ENCODE results near the gene MAN1C1.
"Not testable (repeated sequence)": the region's sequence is repeated elsewhere in the genome, so short reads cannot be mapped to it uniquely, and the experiment has no call there.

Gene MAN1C1

DNA sequence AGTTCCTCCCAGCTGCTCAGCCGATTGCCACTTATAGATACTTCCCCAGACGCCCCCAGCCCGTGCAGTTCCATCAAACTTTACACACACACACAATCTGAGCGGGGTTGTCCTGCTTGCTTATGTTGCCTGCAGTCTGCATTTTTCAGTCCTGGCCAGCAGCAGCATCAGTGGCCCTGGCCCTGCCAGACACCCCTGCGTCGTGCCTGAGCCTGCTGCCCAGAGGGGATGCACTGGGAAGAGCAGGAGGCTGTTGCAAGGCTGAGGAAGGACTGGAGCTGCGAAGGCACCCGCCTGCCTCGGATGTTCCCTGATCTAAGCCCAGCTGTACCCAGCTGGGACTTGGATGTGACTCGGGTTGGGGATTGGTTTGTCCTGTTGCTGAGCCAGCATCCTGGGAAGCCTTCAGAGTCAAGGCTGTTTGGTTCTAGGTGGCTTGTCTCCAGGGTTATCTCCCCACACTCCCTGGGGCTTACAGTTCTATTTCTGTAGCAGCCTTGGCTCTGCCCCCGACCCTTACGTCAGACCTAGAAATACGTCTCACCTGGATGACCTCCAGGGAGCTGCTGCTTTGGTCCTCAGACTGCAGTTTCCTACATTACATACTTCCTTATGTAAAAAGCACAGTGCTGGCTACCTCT is 42.3 kb downstream of the MAN1C1 start:
- no peak for DNase-seq

DNA sequence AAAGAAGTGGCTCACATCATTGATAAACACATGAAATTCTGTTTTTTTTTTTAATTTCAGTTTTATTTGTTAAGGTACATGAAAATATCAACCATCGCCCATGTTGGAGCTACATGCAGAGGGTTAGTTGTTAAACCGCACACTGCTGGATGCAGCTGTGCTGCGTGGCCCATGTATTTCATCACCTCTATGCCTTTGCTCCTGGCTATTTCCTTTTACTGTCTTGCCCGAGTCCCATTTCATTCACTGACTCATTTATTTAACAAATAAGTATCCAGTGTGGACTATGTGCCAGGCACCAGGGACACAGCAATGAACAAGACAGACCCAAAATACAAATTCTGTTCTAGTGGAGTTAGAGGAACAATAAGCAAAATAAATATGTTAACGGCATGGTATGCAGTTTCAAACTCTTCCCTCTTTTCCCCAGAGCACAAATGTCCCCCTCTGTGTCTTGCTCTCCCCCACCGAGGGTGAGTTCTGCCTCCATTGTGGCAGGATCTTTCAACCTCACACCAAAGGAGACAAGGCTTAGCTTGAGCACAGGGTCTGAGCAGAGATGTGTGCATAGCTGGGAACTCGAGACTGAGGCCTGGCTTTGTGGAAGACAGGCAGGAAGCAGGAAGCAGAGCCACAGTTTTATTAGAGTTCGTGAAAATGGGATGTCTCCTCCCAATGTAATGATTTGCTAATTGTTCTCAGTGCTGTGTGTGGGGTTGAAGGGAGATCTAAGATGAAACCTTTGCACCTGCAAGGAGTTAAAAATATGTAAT is 44.6 kb downstream of the MAN1C1 start:
- no peak for DNase-seq

DNA sequence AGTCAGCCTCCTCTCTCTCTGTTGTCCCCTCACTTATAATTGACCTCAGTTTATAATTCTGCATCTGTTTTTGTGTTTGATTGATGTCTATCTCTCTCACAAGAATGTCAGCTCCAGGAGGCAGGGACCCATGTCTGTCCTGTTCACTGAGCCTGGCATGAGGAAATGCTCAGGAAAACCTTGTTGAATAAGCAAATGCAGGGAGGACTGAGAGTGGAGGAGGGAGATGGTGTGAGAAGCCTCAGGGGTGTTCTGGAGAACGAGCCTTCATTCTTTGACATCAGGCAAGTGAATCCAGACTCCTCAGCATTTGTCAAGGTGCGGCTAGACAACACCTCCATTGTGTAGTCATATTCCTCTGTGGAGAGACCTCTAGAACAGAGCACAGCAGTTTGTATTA is 45.5 kb downstream of the MAN1C1 start:
- DNase-seq: no peak

DNA sequence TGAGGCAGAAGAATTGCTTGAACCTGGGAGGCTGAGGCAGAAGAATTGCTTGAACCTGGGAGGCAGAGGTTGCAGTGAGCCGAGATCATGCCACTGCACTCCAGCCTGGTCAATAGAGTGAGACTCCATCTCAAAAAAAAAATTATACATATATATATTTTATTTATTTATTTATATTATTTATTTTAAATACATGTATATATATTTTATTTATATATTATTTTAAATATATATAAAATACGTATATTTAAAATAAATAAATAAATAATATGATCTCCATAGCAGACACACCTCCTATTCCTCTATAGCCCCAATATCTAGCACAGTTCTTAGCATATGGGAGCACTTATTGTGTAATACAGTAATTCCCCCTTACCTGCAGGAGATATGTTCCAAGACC is 46.4 kb downstream of the MAN1C1 start:
- DNase-seq: not testable (repeated sequence)

GRCh38 chr1:25664357-25665199 is 48.0 kb downstream of the MAN1C1 start:
- no peak for DNase-seq

- no peak for DNase-seq
Measured at GRCh38 chr1:25666460-25666859, 49.9 kb downstream of the MAN1C1 start.

GRCh38 chr1:25668931-25669573 is 52.5 kb downstream of the MAN1C1 start:
- no peak for DNase-seq

- no peak for DNase-seq
Measured at GRCh38 chr1:25669781-25670567, 53.4 kb downstream of the MAN1C1 start.

- no peak for DNase-seq
Measured at GRCh38 chr1:25671929-25672328, 55.3 kb downstream of the MAN1C1 start.

DNA sequence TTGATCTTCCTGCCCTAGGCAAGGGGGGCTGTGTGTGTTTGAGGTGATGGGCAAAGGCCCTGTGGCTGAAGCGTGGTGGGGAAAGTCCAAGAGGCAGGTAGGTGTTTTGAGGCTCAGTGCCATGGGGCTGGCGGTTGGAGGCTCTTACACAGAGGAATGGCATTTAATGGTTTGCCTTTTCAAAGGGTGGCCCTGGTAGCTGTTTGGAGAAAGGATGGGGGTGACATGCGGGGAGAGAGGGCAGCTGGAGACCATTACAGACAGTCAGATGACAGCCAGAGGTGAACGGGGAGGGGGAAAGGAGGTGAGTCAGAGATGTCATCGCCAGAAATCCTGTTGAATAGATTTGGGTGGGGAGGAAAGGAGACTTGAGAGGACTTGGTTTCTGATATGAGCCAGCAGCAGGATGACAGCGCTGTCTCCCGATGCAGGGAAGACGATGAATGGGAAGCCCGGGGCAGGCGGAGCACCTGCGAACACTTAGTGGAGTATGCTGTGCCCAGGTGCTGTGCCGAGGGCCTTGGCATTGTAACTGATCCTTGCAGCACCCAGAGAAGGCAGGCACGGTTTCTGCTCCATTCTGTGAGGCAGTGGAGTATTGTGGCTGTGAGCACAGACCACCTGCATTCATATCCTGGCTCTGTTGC is 56.3 kb downstream of the MAN1C1 start:
- DNase-seq: no peak

- DNase-seq: no peak
Measured at GRCh38 chr1:25673456-25673855, 56.9 kb downstream of the MAN1C1 start.

DNA sequence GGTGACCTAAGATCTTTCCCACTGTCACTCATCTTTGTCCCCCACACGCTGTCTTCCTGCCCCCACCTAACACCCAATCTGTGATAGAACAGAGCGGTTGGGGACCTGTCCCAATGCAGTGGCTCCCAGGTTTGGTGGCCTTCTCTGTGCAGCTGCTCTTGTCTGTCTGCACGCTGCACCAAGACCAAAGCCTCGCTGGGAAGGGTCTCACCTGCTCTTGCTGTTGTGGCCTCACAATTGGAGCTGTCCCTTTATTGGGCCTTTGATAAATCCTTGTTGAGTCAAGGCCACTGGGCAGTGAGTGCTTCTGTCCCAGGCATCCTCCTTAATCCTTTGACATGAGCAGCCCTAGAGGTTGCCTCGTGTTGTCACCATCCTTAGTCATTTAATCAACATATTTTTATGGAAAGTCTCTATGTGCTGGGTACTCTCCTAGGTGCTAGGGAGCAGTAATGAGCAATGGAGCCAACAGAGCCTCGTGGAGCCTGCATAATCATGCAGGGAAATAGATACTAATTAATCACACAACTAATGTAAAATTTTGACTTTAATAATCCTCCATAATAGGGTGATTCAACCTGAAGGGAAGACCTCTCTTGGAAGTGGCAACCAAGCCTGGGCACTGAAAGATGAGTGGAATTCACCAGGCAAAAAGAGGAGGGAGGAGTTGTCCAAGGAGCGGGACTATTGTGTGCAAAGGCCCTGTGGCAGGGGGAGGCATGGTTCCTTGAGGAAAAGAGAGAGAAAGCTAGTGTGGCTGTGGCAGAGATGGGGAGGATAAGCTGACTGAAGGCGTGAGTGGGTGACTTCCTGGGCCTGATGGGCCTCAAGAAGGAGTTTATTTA is 57.6 kb downstream of the MAN1C1 start:
- DNase-seq: no peak

DNA sequence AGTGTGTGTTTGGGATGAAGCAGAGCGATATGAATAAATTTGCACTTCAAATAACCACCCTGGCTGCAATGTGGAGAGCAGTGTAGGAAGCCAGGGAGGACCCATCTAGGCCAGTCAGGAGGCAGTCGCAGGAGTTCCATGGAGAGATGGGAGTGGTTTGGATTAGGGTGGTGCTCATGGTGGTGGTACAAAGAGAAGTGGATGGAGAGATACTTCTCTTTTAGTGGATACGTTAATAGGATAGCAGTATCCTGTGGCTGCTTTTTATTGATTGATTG is 58.2 kb downstream of the MAN1C1 start:
- no peak for DNase-seq

DNA sequence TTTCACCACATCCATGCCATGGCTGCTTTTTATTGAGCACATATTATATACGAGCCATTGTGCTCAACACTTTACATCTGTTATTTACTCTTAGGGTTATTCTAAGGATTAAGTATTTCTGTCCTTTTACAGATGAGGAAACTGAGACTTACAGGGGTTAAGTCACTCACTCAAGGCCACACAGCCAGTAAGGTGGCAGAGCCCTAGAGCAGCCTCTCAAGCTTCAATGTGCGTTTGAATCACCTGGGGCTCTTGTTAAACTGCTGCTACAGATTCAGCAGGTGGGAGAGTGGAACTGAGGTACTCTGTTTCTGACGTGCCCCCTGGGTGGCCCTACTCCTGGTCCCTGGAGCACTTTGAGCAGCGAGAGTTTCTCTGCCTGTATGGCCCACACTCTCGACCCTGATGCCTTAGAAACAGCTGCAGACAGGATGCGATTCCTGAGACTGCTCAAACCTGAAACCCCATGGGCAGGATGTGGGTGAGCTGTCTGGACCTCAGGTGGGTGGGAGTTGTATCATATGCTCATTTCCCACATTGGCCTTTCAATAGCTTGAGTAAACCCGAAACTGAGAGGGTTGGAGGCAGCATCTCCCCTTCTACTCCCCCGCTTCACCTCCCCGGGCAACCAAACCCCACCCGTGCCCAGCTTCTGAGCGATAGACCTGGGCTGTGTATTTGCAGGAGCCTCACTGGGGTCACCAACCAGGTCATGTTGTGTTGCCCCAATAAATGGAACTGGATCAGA is 59.3 kb downstream of the MAN1C1 start:
- DNase-seq: peak; percentile 70

DNA sequence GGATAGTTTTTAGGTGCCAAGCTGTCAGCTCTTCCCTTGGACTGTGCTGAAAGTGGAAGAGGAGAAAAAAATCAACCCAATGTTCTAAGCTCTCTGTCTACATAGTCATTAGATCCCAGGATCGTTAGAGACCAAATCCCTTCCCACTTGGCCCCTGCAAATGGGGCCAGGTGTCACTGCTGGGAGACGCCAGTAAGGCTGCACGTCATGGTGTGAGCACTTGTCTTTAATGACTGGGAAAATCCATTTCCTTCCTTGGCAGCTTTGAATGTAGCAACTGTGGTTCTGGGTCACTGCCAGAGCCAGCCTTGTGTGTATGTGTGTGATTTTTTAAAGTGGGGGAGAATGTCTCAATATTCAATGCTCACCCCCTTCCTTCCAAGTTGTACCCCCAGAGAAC is 59.9 kb downstream of the MAN1C1 start:
- DNase-seq: no peak

GRCh38 chr1:25677193-25677773 is 60.7 kb downstream of the MAN1C1 start:
- no peak for DNase-seq

- DNase-seq: no peak
Measured at GRCh38 chr1:25679171-25679570, 62.6 kb downstream of the MAN1C1 start.

GRCh38 chr1:25680701-25681100 is 64.1 kb downstream of the MAN1C1 start:
- DNase-seq: no peak

DNA sequence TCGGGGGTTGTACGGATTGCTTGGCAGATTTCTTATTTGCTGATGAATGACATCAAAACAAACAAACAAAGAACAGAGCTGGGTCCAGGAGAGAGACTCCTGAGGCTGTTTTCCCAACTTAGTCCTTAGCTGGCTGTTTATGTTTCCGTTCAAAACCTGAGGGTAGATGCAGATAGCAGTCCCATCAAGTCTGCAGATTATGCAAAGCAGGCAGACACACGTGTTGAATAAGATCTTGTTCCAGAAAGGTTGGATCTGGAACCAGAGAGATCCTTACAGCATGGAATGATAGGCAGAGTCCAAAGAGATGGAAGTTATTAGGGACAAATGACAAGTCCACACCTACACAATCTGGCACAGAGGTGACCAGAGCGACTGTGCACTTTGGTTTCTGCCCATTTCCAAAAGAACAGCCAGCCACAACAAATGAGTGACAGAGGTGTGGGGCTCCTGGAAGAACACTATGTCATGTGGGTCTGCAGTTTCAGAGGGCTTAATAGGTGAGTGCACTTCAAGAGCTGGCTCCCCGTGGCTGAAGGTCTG is 65.5 kb downstream of the MAN1C1 start:
- no peak for DNase-seq

DNA sequence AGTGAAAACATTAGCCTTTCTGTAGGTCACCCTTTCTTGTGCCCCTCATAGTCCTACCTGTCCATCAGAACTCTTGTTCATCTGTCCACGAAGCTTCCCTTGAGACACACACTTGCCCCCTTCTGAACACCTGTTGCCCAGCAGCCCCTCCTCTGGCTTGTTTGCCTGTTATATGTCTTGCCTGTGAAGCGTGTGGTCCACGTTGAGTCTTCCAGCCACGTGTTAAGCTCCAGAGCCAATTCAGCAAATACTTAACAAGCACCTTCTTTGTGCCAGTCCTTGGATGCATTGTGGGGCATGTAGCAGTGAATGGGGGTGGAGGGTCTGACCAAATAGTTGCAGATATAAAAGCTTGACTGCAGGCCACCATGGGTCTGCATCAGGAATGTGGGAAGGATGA is 66.6 kb downstream of the MAN1C1 start:
- no peak for DNase-seq

All from activated CD8-positive, alpha-beta memory T cell treated with anti-CD3 and anti-CD28 coated beads, Interleukin-2, amount 50 U/mL, for 4 hours (primary cell).